OCI-LY1 (cell line): ENCODE measurements around the gene PTGDS.

Experiments
- H2AFZ ChIP-seq: fragments of 200-600 bp; sonication (generic), shearing (Covaris generic); 2 replicates; pipeline ENCODE4 v1.6.0; 2014; ENCODE audit warnings: antibody characterized with exemption, mild to moderate bottlenecking, low read length
- H3F3A ChIP-seq: fragments of 200-600 bp; sonication (generic), shearing (Covaris generic); 2 replicates; pipeline ENCODE4 v1.6.0; 2014; ENCODE audit warnings: mild to moderate bottlenecking, antibody characterized with exemption, low read length, moderate library complexity; ENCODE audit not compliant: insufficient read depth
- H3K27ac ChIP-seq: fragments of 200-600 bp; sonication (generic); 2 replicates; pipeline ENCODE4 v1.5.1; 2014; ENCODE audit warnings: low read length, mixed run types, mild to moderate bottlenecking, low read depth; ENCODE audit not compliant: poor library complexity, severe bottlenecking
- H3K27me3 ChIP-seq: fragments of 200-600 bp; sonication (generic); 2 replicates; pipeline ENCODE4 v1.6.0; 2014; ENCODE audit warnings: antibody characterized with exemption, mild to moderate bottlenecking, low read length, moderate library complexity; ENCODE audit not compliant: insufficient read depth
- H3K36me3 ChIP-seq: fragments of 200-600 bp; sonication (generic); 2 replicates; pipeline ENCODE4 v1.6.1; 2014; ENCODE audit warnings: mild to moderate bottlenecking, antibody characterized with exemption, low read length, moderate library complexity, mixed read lengths; ENCODE audit not compliant: insufficient read depth
- H3K4me1 ChIP-seq: fragments of 200-600 bp; sonication (generic); 2 replicates; pipeline ENCODE4 v1.5.1; 2014; ENCODE audit warnings: mild to moderate bottlenecking, low read length, moderate library complexity; ENCODE audit not compliant: insufficient read depth, severe bottlenecking
- H3K4me2 ChIP-seq: fragments of 200-600 bp; sonication (generic), shearing (Covaris generic); 2 replicates; pipeline ENCODE4 v1.6.1; 2014; ENCODE audit warnings: low read length
- H3K4me3 ChIP-seq: fragments of 200-600 bp; sonication (generic); 2 replicates; pipeline ENCODE4 v1.5.1; 2014; ENCODE audit warnings: low read length, low read depth, mild to moderate bottlenecking, mixed read lengths; ENCODE audit not compliant: poor library complexity, severe bottlenecking
- H3K79me2 ChIP-seq: fragments of 200-600 bp; shearing (Covaris generic); 2 replicates; pipeline ENCODE4 v1.6.1; 2016; ENCODE audit warnings: mixed run types, low read length, mixed read lengths; ENCODE audit not compliant: insufficient read depth
- H3K9ac ChIP-seq: fragments of 200-600 bp; sonication (generic), shearing (Covaris generic); 2 replicates; pipeline ENCODE4 v1.6.1; 2014; ENCODE audit warnings: mild to moderate bottlenecking, low read length, mixed read lengths
- H3K9me2 ChIP-seq: fragments of 200-600 bp; sonication (generic), shearing (Covaris generic); 2 replicates; pipeline ENCODE4 v1.6.1; 2014; ENCODE audit warnings: low read depth, mild to moderate bottlenecking, low read length, mixed read lengths
- H3K9me3 ChIP-seq: fragments of 200-600 bp; shearing (Covaris generic); 2 replicates; pipeline ENCODE4 v1.6.1; 2014; ENCODE audit warnings: low read length, mixed read lengths
- H4K20me1 ChIP-seq: fragments of 200-600 bp; sonication (generic), shearing (Covaris generic); 2 replicates; pipeline ENCODE4 v1.6.0; 2016; ENCODE audit warnings: mild to moderate bottlenecking, low read length; ENCODE audit not compliant: insufficient read depth
- EZH2 ChIP-seq: fragments of 200-600 bp; sonication (generic), shearing (Covaris generic); IDR thresholded peaks from 2 replicates; pipeline ENCODE4 v1.8.0; 2017; ENCODE audit warnings: borderline replicate concordance, mixed run types, mild to moderate bottlenecking, antibody characterized with exemption, low read length, moderate library complexity, mixed read lengths
- TF ChIP-seq, protein P1 (sequence below): fragments of 200-600 bp; sonication (generic), shearing (Covaris generic); IDR thresholded peaks from 2 replicates; pipeline ENCODE4 v1.5.1; 2017; ENCODE audit warnings: mild to moderate bottlenecking, antibody characterized with exemption, low read length, moderate library complexity, mixed read lengths

PTGDS gene

DNA sequence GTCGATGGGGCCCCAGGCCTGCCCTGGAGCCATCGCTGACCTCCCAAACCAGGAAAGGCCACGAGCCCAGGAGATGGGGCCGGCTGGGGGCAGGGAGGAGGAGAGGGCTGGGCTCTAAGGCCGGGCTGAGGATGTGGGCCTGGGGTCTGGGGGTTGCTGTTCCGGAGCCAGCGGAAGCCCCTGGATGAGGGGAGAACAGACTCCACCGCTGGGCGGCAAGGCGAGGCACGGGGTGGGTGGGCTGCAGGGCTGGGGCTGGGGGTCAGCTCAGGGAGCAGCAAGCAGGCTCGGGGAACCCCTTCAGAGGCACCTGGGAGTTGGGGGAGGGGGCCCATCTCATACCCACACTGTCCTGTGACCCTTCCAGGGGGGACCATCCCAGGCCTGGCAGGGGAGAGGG is 13.6 kb upstream of the PTGDS start:
- Histone ChIP-seq H3K4me2 (no peak overlapping the region), H3K27me3 (peaks cover 19% of the 10 kb centered on the region; the same call in 1 of the 2 replicates), H3K9me2 (no peaks in the 10 kb centered on the region), H3F3A (no peaks in the 10 kb centered on the region), H2AFZ (no peak overlapping the region), H3K4me3 (no peak overlapping the region), H3K9ac (no peak overlapping the region), H3K36me3 (no peaks in the 10 kb centered on the region), H3K4me1 (peaks cover 5% of the 10 kb centered on the region), H3K27ac (no peak overlapping the region), H4K20me1 (no peaks in the 10 kb centered on the region), H3K79me2 (no peaks in the 10 kb centered on the region), H3K9me3 (no peaks in the 10 kb centered on the region)
- TF ChIP-seq, protein P1, sequence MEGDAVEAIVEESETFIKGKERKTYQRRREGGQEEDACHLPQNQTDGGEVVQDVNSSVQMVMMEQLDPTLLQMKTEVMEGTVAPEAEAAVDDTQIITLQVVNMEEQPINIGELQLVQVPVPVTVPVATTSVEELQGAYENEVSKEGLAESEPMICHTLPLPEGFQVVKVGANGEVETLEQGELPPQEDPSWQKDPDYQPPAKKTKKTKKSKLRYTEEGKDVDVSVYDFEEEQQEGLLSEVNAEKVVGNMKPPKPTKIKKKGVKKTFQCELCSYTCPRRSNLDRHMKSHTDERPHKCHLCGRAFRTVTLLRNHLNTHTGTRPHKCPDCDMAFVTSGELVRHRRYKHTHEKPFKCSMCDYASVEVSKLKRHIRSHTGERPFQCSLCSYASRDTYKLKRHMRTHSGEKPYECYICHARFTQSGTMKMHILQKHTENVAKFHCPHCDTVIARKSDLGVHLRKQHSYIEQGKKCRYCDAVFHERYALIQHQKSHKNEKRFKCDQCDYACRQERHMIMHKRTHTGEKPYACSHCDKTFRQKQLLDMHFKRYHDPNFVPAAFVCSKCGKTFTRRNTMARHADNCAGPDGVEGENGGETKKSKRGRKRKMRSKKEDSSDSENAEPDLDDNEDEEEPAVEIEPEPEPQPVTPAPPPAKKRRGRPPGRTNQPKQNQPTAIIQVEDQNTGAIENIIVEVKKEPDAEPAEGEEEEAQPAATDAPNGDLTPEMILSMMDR: no peak
- TF ChIP-seq EZH2: no peak

DNA sequence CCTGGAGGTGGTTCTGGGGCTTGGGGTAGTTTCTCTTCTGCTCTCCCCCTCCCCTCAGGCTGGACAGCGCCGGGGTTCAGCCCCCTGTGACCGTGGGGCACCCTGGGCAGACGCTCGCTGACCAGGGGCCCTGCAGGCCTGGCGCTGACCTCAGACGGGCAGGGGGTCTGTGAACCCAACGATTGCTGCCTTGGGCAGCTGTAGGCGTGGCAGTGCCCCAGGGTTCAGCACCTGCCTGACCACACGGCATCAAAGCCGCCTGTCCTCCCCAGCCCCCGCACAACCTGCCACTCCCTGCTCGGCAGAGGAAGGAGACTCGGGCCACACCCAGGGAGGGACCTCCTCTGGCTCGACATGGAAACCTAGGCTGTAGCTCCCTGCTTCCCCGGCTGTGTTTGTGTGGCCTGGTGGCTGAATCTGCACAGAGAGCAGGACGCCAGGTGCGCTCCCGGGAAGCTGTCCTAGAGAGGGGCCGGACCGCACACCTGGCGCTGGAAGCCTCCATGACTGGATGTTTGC is 13.1 kb upstream of the PTGDS start:
- Histone ChIP-seq H3K79me2 (no peaks in the 10 kb centered on the region), H4K20me1 (no peaks in the 10 kb centered on the region), H3K4me1 (peaks cover 5% of the 10 kb centered on the region), H3K4me3 (no peak overlapping the region), H3K9ac (no peak overlapping the region), H3K36me3 (no peaks in the 10 kb centered on the region), H3K27me3 (peaks cover 19% of the 10 kb centered on the region; the same call in 1 of the 2 replicates), H3K4me2 (no peak overlapping the region), H3K27ac (no peak overlapping the region), H3K9me3 (no peaks in the 10 kb centered on the region), H2AFZ (no peak overlapping the region), H3K9me2 (no peaks in the 10 kb centered on the region), H3F3A (no peaks in the 10 kb centered on the region)
- TF ChIP-seq, protein P1: no peak
- no peak for TF ChIP-seq EZH2

GRCh38 chr9:136964833-136965422 is 12.4 kb upstream of the PTGDS start:
- H3K27ac ChIP-seq: no peak overlapping the region
- H3K9me2 ChIP-seq: no peaks in the 10 kb centered on the region
- H3K27me3 ChIP-seq: peaks cover 14% of the 10 kb centered on the region; the same call in 1 of the 2 replicates
- TF ChIP-seq, protein P1: no peak
- TF ChIP-seq EZH2: no peak
- no peak overlapping the region for H2AFZ ChIP-seq
- H3K9me3 ChIP-seq: no peaks in the 10 kb centered on the region
- H3K36me3 ChIP-seq: no peaks in the 10 kb centered on the region
- H3K4me1 ChIP-seq: peaks cover 5% of the 10 kb centered on the region
- no peak overlapping the region for H3K9ac ChIP-seq
- no peak overlapping the region for H3K4me3 ChIP-seq
- no peaks in the 10 kb centered on the region for H4K20me1 ChIP-seq
- no peak overlapping the region for H3K4me2 ChIP-seq
- no peaks in the 10 kb centered on the region for H3F3A ChIP-seq
- H3K79me2 ChIP-seq: no peaks in the 10 kb centered on the region
